Islet of Langerhans (tissue), 1 donor: Measurements from ENCODE around the gene CLSTN3.
A peak's percentile ranks its signal among the peaks of the same experiment; 100 is the strongest.

ENCODE experiments used
- FAIRE-seq: peaks from one replicate; lab custom pipeline; 2011; peaks lifted over from hg19 to GRCh38; lab: Jason Lieb, UNC

Gene CLSTN3

DNA sequence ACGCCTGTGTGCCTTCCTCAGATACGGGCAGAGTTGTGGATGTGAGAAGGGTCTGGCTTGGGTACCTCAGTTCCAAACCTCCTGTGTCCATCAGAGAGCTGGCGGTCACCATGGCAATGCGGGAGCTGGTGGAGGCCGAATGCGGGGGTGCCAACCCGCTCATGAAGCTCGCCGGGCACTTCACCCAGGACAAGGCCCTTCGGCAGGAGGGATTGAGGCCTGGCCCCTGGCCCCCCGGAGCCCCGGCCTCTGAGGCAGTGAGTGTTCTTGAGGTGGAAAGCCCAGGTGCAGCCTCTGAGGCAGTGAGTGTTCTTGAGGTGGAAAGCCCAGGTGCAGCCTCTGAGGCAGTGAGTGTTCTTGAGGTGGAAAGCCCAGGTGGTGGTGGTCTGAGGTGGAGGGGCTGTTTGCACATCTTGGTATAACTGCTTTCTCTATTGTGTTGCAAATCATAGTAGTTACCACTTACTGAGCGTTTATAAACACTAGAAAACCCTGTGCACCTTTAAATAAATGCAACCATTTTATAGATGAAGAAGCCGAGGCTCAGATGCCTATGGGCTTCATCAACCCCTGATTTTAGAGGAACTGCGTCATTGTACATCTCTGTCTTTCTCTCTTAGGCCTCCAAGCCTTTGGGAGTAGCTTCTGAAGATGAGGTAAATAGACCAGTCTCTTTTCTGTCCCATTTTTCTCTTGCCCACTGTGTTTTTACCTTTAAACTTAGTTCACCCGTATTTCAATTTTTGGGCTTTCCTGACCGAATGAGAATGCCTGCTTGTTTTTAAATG lies 60.3 kb downstream of the CLSTN3 start:
- FAIRE-seq: no peak

DNA sequence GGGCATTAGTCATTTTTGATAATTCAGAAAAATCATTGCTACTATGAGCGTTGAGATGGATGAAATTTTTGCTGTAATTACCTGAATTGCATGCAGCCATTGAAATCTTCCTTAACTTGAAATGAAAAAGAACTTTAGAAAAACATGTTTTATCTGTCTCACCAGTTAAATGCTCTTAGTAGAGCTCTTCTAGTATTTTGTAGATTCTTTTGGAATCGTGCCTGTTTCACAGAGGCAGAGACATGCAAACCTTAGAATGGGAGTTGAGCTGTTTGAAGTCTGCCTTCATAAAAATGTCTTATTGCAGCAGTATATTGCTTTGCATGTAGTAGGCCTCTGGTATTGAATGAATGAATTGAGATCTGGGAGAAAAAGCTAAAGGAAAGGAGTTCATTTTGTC lies 63.5 kb downstream of the CLSTN3 start:
- no peak for FAIRE-seq

DNA sequence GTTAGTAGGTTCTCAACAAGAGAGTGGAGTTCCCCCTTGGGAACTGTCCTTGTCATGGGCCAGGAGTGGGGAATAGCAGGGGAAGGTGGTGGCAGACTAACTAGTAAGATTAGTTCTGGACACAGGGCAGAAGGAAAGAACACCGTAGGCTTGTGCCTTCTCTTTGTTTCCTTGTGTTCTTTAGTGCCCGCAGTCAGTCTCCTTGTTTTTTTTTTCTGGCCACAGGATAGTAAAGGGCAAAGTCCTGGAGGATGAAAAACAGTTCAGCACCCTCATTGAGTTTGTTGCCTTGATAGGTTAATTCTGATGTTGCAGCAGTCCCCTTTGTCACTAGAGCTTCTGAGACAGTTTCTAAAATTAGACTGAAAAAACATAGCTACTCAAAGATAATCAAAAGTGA lies 67.7 kb downstream of the CLSTN3 start:
- no peak for FAIRE-seq

DNA sequence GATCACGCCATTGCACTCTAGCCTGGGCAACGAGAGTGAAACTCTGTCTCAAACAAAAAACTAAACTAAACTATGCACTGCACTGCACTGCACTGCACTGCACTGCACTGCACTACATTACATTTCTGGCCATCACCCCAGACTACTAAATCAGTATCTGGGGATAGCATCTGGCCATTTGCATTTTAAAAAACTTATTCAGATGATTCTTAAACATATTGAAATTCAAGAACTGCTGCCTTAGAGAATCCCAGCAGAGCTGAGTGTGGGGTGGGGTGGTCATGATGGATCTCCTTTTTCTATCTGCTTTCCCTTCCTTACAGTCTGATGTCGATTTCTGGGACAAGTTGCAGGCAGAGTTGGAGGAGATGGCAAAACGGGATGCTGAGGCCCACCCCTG lies 72.9 kb downstream of the CLSTN3 start:
- FAIRE-seq: no peak

DNA sequence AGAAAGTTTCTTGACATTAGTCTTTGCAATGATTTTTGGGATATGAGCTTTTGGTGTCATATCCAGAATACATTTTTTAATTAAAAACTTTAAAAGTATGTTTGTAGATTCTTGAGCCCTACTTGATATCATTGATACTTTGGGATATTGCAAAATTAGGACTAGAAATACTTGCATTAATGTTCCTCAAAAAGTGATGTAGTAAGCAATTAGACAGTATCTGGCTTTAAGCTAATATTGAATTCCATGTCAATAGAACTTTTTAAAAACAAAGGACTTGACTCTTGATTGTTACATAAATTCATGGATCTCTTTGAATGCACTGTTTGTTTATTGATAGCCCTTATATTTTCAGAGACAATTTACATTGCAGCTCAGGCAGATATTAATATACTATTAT lies 74.9 kb downstream of the CLSTN3 start:
- FAIRE-seq: peak; percentile 47

DNA sequence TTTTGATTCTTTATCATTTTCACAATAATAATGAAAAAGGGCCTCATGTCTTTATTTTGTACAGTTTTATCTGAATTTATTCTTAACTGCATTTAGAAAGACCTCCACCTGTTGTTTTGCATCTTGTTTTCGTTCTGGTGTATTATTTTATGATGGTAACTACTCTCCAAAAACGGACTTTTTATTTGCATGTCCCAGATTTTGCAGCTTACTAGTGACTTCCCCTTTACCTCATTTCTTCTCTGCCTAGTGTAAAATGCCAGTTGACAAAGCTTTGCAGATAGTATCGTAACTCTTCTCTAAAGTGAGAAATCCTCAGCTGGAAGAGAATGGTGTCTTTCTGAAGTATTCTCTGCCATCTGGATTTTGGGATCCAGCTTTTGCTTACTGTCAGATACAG lies 76.5 kb downstream of the CLSTN3 start:
- FAIRE-seq: no peak

DNA sequence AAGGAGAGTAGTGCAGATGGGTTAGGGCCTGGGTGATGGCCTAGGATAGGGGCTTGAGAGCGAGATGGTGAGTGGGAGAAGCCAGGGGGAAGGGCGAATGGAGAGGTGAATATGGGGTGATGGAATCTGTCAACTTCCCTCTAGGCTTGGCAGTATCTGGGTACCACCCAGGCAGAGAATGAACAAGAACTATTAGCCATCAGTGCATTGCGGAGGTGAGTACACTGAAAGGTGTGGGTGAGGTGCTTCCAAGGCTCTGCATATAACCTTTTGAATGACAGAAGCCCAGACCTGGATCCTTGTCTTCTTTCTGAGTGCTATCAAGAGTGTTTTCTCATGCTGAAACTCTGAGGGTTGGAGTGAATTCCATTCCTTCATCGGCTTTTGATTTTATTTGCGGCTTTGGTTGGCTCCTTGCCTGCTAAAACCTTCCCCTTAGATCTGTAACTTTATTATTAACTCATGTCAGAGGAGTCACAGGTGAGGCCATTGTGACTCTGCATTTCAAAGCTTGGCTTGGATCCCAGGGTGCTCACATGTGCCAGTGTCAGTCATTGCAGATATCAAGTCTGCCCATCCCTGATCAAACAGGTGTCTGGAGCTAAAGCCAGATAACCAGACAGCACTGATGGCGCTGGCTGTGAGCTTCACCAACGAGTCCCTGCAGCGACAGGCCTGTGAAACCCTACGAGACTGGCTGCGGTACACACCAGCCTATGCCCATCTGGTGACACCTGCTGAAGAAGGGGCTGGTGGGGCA lies 77.9 kb downstream of the CLSTN3 start:
- FAIRE-seq: no peak
